HG03045 (cell line): ENCODE results near the gene USP9Y.
"Not testable (repeated sequence)": the region's sequence is repeated elsewhere in the genome, so short reads cannot be mapped to it uniquely, and the experiment has no call there.

Experiments used
- ATAC-seq: cut with Tn5 transposase; IDR thresholded peaks from one replicate; pipeline ENCODE4 v1.9.1; 2021; ENCODE audit warnings: mild to moderate bottlenecking, moderate library complexity; ENCODE audit not compliant: unreplicated experiment

Gene USP9Y, protein sequence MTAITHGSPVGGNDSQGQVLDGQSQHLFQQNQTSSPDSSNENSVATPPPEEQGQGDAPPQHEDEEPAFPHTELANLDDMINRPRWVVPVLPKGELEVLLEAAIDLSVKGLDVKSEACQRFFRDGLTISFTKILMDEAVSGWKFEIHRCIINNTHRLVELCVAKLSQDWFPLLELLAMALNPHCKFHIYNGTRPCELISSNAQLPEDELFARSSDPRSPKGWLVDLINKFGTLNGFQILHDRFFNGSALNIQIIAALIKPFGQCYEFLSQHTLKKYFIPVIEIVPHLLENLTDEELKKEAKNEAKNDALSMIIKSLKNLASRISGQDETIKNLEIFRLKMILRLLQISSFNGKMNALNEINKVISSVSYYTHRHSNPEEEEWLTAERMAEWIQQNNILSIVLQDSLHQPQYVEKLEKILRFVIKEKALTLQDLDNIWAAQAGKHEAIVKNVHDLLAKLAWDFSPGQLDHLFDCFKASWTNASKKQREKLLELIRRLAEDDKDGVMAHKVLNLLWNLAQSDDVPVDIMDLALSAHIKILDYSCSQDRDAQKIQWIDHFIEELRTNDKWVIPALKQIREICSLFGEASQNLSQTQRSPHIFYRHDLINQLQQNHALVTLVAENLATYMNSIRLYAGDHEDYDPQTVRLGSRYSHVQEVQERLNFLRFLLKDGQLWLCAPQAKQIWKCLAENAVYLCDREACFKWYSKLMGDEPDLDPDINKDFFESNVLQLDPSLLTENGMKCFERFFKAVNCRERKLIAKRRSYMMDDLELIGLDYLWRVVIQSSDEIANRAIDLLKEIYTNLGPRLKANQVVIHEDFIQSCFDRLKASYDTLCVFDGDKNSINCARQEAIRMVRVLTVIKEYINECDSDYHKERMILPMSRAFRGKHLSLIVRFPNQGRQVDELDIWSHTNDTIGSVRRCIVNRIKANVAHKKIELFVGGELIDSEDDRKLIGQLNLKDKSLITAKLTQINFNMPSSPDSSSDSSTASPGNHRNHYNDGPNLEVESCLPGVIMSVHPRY (N-terminal part only)

GRCh38 chrY:12701181-12701695 lies at the start of gene USP9Y:
TSS of gene USP9Y (plus strand) at chrY:12701231. CDS start at chrY:12709448, 8,217 bp downstream.
- ATAC-seq = no peak

- no peak for ATAC-seq
Measured at GRCh38 chrY:12651621-12652036, 49.4 kb upstream of the USP9Y start.

- ATAC-seq = peak; percentile 60
Measured at GRCh38 chrY:12661745-12662681, 39.0 kb upstream of the USP9Y start.

- ATAC-seq = peak; percentile 42
Measured at GRCh38 chrY:12662745-12663591, 38.1 kb upstream of the USP9Y start.

DNA sequence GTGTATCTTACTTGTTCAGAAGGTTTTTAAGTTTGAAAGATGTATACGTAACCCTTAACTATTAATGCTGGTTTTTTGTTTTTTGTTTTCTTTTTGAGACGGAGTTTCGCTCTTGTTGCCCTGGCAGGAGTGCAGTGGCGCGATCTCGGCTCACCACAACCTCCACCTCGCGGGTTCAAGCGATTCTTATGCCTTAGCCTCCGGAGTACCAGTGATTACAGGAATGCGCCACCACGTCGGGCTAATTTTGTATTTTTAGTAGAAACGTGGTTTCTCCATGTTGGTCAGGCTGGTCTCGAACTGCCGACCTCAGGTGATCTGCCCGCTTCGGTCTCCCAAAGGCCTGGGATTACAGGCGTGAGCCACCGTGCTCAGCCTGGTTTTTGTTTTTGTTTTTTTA lies 37.2 kb upstream of the USP9Y start:
- not testable (repeated sequence) for ATAC-seq

- no peak for ATAC-seq
Measured at GRCh38 chrY:12678111-12678510, 22.9 kb upstream of the USP9Y start.

DNA sequence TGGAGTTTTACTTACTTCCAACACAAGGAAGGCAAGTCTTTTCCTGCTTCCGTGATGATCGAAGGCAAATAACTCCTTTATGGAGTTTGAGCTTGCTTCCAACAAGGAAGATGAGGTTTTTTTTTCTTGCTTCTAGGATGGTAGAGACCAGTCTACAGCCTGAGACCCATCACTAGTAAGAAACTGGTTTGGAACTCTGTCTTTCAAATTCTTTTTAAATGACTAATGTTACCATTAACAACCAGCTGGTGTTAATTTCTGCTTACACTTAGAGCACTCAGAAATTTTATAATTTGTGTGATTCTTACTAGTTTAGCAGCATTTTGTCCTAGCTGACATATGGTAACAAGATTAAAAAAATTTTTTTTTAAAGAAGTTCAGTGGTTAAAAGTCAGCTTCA lies 19.5 kb upstream of the USP9Y start:
- no peak for ATAC-seq

GRCh38 chrY:12688337-12688736 lies 12.7 kb upstream of the USP9Y start:
- ATAC-seq = no peak

- no peak for ATAC-seq
Measured at GRCh38 chrY:12700087-12700486, 944 bp upstream of the USP9Y start.

DNA sequence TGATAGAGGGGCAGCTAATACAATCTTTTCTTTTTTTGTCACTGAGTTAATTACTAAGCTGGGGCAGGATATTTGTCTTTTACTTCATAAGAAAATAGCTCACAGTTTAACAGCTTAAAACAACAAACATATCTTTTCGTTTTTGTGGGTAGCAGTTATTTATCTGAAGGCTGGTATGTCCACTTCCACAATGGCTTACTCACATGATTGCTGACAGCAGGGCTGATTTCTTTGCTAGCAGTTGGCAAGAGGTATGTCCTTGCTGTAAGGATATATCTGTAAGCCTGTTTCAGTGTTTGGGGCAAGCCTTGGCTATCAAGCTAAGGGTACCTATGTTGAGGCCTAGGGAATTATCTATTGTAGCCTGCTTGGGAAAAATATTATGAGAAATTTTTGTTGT lies 1.1 kb downstream of the USP9Y start:
- ATAC-seq = no peak

- no peak for ATAC-seq
Measured at GRCh38 chrY:12710460-12710859, 9.4 kb downstream of the USP9Y start.

- ATAC-seq = no peak
Measured at GRCh38 chrY:12715376-12715775, 14.3 kb downstream of the USP9Y start.

DNA sequence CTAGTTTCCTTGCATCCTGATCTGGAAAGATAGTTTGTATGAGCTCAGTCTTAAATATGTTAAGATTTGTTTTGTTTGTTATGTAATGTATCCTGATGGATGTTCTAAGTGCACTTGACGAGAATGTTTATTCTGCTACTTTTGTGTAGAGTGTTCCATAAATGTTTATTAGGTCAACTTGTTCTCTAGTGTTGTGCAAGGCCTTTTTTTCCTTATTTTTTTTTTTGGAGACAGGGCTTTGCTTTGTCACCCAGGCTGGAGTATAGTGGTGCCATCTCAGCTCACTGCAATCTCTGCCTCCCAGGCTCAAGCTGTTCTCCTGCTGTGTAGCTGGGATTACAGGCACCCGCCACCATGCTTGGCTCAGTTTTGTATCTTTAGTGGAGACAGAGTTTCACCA lies 28.7 kb downstream of the USP9Y start:
- no peak for ATAC-seq

- no peak for ATAC-seq
Measured at GRCh38 chrY:12733625-12734024, 32.6 kb downstream of the USP9Y start.

DNA sequence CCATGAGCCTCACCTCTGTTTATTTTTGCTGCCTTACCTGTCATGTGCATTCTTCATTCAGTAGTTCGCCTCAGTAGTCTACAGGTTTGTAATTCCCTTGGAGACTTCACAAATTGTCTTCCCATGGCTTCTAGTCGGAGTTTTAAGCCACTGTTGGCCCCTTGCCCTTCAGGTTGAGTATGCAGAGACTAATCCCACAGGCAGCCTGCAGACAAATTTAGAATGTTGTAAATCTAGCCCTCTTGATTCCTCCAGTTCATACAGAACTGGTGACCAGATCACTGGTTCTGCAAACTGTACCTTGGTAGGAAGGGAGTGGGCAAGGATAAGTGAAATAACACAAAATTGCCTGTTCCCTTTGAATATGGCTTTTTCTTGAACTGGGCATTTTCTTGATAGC lies 33.0 kb downstream of the USP9Y start:
- no peak for ATAC-seq

GRCh38 chrY:12741414-12741813 lies 40.4 kb downstream of the USP9Y start:
- no peak for ATAC-seq

DNA sequence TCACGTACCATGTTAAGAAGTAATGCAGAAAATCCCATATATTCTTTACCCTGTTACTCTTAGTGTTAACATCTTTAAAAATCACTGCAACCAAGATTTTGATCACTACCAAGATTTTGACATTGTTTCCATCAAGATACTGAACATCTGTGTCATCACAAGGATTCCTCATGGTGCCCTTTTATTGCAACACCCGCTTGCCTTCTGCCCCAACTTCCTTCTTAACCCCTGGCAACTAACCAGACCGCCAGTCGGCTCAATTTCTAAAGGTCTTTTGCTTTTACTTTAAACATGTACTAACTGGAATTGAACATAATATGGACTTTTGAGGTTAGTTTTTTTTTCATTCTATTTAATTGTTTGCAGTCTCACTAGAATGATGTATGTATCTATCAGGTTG lies 41.7 kb downstream of the USP9Y start:
- ATAC-seq = no peak

DNA sequence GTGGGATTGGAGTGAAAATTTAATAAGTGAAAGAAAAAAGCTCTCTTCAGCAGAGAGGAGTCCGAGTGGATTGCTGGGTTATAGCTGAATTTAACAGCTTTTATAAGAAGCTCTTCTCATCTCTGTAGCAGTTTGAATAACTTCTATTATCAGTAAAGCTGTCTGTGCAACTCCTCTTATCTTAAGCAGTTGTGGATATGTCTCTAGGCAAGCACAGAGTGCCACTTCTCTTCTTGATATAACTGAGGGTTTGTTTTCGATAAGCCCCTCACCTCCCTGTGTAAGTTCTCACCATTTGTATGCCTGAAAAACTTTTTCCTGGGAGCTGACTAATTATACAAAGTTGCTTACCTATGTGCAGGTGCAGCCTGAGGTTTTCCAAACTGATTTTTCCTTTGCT lies 43.1 kb downstream of the USP9Y start:
- no peak for ATAC-seq

DNA sequence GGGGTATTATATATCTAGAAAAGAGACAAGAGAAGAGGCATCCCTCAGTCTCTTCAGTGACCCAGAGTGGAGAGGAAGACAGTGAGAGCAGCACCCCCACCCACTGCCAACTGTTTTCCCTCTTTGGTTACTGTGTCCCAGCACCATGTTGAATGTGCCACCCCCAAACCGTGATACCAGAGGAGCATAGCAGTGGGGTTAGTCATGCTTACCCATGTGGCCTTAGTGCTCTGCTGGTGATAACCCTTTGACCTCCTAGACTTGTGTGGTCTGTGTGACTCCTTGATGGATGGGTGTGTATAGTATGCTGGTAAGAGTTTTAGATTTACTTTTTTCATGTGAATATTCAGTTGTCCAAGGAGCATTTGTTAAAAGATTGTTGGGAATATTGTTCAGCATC lies 48.3 kb downstream of the USP9Y start:
- ATAC-seq = no peak
